ENCODE data around the gene TMEM184A. TPM values are rescaled to one million over a fixed set of nuclear protein-coding genes. Genes with fewer than 3 reads are reported as not detected.

TMEM184A gene
- polyA plus RNA-seq, 2 of the 4 experiments (the other 2 are of a cell fraction) = 14.3 to 18.4 TPM

DNA sequence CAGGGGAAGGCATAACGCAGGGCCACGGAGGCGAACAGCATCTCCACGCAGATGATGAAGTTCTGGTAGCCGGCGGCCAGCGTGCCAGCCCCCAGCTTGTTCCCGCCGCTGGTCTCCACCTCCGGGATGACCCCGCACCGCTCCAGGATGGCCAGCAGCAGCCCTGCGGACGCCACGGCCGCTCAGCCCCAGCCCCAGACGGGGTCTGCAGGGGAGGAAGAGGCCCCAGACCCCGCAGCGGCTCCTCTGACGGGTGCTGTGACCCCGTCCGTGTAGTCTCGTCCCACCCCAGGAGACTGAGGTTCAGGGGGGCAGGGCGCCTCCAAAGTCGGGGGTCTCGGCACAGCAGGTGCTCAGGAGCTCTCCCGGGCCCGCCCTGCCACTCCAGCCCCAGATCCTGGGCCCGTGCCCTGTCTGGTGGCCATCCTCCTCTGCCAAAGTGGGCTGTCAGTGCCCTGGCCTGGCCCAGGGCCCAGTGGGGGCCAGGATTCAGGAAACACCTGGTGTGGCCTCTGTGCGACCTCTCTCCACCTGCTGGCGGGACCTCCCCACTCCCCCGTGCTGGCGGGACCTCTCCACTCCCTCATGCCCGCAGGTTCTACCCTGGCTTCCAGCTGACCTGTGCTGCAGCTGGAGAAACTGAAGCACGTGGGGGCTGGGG is 8.1 kb downstream of the TMEM184A start:
- no peak for DNase-seq (ENCODE audit: low read depth in 1 of 2, low spot score in 1 of 2)
- H3K4me2 ChIP-seq = no peak overlapping the region
- TF ChIP-seq, protein P1, sequence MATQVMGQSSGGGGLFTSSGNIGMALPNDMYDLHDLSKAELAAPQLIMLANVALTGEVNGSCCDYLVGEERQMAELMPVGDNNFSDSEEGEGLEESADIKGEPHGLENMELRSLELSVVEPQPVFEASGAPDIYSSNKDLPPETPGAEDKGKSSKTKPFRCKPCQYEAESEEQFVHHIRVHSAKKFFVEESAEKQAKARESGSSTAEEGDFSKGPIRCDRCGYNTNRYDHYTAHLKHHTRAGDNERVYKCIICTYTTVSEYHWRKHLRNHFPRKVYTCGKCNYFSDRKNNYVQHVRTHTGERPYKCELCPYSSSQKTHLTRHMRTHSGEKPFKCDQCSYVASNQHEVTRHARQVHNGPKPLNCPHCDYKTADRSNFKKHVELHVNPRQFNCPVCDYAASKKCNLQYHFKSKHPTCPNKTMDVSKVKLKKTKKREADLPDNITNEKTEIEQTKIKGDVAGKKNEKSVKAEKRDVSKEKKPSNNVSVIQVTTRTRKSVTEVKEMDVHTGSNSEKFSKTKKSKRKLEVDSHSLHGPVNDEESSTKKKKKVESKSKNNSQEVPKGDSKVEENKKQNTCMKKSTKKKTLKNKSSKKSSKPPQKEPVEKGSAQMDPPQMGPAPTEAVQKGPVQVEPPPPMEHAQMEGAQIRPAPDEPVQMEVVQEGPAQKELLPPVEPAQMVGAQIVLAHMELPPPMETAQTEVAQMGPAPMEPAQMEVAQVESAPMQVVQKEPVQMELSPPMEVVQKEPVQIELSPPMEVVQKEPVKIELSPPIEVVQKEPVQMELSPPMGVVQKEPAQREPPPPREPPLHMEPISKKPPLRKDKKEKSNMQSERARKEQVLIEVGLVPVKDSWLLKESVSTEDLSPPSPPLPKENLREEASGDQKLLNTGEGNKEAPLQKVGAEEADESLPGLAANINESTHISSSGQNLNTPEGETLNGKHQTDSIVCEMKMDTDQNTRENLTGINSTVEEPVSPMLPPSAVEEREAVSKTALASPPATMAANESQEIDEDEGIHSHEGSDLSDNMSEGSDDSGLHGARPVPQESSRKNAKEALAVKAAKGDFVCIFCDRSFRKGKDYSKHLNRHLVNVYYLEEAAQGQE (IDR thresholded peaks at IDR 0.05) = peak; percentile 2; the same call in 1 of the 2 replicates
- TF ChIP-seq POLR2A (IDR thresholded peaks at IDR 0.05; ENCODE audit: low read length) = no peak
- FAIRE-seq = no peak
- H3K4me1 ChIP-seq = peaks cover 52% of the 10 kb centered on the region
- no peak overlapping the region for H3K4me3 ChIP-seq
- ChIA-PET CTCF (interaction anchor here (0.5 to 18.4 kb wide), 9 partner anchors 9 to 803 kb away, joined by 3 to 204 read pairs (median 3); partner anchors contain the start of gene TMEM184A), POLR2A (interaction anchor here (1.0 to 1.4 kb wide), 2 partner anchors 15 to 16 kb away, joined by 3 read pairs; no protein-coding TSS in a partner anchor)
- H3K9me3 ChIP-seq = no peaks in the 10 kb centered on the region
- peak overlapping the region in 1 of 2 experiments; percentile 98; a peak in 3 of 6 replicates for H3K27ac ChIP-seq
- peak in 1 of 2 experiments; percentile 0; a peak in 1 of 6 replicates for ATAC-seq
- 90% methylated on average over 31 of the region's 35 CpGs for WGBS (ENCODE audit: missing lambda C conversion rate)

DNA sequence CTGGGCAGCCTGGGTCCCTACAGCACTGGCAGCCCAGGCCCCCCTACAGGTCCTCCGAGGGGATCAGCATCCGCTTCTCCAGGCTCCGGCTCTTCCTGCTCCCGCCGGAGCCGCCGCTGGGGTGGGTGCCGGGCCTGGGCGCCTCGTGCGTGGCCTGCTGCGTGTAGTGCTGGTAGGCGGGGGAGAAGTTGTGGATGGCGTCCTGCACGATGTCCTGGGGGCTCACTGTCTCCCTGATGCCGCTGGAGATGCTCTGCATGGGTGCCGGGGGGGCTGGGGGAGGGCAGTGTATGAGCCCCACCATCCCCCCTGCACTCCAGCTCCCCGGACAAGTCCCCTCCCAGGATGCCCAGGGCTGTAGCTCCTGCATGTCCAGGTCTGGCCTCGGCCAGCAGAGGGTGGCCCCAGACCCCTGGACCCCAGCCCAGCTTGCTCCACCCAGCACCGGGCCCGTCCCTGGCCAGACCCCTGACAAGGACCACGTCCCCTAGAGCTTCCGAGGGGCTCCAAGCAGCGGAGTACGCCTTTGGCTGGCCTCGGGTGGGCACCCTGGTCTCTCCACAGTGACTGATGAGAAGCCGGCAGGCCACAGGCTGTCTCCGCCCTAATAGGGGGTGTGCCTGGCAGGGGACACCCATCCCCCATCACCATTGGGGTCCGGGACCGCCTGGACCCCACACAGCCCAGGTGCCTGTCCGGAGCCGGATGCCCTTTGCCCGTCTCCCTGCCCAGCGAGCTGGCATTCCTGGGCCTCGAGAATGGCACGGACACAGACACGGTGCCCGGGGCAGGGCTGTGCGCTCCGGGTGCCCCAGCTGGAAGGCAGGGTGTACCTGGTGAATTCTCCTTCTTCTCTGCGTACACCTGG is 8.9 kb downstream of the TMEM184A start:
- Histone ChIP-seq H3K27ac (peak overlapping the region; percentile 97 to 98; a peak in 4 of 6 replicates), H3K9me3 (no peaks in the 10 kb centered on the region), H3K4me1 (peaks cover 60% of the 10 kb centered on the region), H3K4me2 (no peak overlapping the region), H3K4me3 (no peak overlapping the region)
- CTCF ChIA-PET = interaction anchor here (0.6 to 18.4 kb wide), 7 partner anchors 10 to 89 kb away, joined by 3 to 204 read pairs (median 4); partner anchors contain the start of gene TMEM184A
- ATAC-seq (peak; percentile 1 to 3; a peak in 3 of 6 replicates), FAIRE-seq (no peak), DNase-seq (ENCODE audit: low read depth in 1 of 2, low spot score in 1 of 2) (peak in 1 of 2 experiments; percentile 44)
- TF ChIP-seq, protein P2, sequence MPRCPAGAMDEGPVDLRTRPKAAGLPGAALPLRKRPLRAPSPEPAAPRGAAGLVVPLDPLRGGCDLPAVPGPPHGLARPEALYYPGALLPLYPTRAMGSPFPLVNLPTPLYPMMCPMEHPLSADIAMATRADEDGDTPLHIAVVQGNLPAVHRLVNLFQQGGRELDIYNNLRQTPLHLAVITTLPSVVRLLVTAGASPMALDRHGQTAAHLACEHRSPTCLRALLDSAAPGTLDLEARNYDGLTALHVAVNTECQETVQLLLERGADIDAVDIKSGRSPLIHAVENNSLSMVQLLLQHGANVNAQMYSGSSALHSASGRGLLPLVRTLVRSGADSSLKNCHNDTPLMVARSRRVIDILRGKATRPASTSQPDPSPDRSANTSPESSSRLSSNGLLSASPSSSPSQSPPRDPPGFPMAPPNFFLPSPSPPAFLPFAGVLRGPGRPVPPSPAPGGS (IDR thresholded peaks at IDR 0.05) = 0 out of 3 replicates have a peak, but pooled peaks have one; percentile 19
- 0 out of 5 replicates have a peak, but pooled peaks of 1 of the 2 experiments have one; percentile 21 for TF ChIP-seq JUN (IDR thresholded peaks at IDR 0.05)
- no peak for TF ChIP-seq RNF2 (IDR thresholded peaks at IDR 0.05; ENCODE audit: borderline replicate concordance, low read depth)
- peak; percentile 88 for TF ChIP-seq FOSB (CRISPR knock-in tag; IDR thresholded peaks at IDR 0.05)
- TF ChIP-seq, protein P3, sequence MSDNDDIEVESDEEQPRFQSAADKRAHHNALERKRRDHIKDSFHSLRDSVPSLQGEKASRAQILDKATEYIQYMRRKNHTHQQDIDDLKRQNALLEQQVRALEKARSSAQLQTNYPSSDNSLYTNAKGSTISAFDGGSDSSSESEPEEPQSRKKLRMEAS (IDR thresholded peaks at IDR 0.05) = 0 out of 2 replicates have a peak, but pooled peaks have one; percentile 16
- TF ChIP-seq, protein P4, sequence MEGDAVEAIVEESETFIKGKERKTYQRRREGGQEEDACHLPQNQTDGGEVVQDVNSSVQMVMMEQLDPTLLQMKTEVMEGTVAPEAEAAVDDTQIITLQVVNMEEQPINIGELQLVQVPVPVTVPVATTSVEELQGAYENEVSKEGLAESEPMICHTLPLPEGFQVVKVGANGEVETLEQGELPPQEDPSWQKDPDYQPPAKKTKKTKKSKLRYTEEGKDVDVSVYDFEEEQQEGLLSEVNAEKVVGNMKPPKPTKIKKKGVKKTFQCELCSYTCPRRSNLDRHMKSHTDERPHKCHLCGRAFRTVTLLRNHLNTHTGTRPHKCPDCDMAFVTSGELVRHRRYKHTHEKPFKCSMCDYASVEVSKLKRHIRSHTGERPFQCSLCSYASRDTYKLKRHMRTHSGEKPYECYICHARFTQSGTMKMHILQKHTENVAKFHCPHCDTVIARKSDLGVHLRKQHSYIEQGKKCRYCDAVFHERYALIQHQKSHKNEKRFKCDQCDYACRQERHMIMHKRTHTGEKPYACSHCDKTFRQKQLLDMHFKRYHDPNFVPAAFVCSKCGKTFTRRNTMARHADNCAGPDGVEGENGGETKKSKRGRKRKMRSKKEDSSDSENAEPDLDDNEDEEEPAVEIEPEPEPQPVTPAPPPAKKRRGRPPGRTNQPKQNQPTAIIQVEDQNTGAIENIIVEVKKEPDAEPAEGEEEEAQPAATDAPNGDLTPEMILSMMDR (IDR thresholded peaks at IDR 0.05) = no peak
- TF ChIP-seq HOXA7 (CRISPR knock-in tag; IDR thresholded peaks at IDR 0.05) = peak; percentile 88
- TF ChIP-seq, protein P1 (IDR thresholded peaks at IDR 0.05) = peak; percentile 9; the same call in 1 of the 2 replicates
- WGBS (ENCODE audit: missing lambda C conversion rate) = 84% methylated on average over 34 of the region's 41 CpGs
- POLR2A ChIA-PET = interaction anchor here (1.4 to 4.3 kb wide), 2 partner anchors 8 to 15 kb away, joined by 3 to 24 read pairs; partner anchors contain the start of gene TMEM184A

Measured in A549 (cell line).